HG02642 (cell line): ENCODE measurements around the gene CATSPER3.

Experiments
- ATAC-seq: cut with Tn5 transposase; IDR thresholded peaks from one replicate; pipeline ENCODE4 v1.9.1; 2021; ENCODE audit warnings: mild to moderate bottlenecking; ENCODE audit not compliant: unreplicated experiment, poor library complexity

Gene CATSPER3

GRCh38 chr5:135038813-135039270 lies 71.1 kb downstream of the CATSPER3 start:
- ATAC-seq: no peak

DNA sequence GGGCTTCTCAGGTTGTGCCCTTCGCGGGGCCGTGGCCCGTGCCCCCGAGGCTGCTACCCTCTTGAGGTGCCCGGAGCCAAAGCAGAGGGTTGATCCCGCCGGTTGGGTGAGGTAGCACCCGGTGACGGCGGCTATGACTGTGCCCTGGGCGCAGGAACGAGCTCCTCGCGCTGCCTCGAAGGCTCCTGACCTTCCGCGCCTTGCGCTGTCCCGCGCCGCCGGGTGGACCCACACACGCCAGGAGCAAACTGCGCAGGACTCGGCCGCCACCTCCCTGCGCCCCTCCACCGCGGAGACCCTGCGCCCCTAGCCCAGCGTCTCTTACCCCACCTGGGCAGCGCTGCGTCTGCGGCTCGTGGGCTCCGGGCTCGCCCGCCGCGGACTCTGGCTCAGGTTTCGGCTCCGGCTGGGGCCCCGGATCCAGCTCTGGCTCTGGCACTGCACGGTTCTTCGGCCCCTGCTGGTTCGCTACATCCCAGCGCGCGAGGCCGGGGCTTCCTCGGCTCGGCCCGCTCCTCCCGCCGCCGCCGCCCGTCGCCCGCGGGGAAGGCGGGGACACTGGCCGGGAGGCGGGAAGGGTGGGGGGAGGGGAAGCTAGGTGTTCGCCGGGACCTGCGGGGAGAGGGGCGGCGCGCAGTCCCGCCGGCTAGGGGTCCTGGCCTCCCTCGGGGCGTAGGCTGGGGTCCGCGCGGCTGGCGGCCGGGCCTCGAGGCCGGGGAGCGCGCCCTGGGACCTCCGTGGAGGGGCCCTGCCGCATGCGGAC lies 71.7 kb downstream of the CATSPER3 start:
- ATAC-seq: no peak

DNA sequence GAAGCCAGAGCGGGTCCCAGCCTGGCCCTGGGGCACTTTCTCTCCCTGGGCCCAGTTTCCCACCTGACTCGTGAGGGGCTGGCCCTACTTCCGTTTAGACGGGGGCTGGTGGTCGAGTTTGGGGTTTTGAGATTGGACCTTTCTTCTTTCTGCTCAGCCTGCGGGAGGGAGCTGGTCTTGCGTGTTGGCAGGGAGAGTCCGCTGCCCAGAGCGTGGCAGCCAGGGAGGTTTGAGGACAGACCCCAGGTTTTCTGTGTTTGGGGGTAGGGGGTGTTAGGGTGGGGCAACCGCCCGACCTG lies 72.3 kb downstream of the CATSPER3 start:
- ATAC-seq: no peak

GRCh38 chr5:135040333-135041144 lies 72.8 kb downstream of the CATSPER3 start:
- ATAC-seq: no peak

- no peak for ATAC-seq
Observed at GRCh38 chr5:135041145-135041587, 73.5 kb downstream of the CATSPER3 start.

DNA sequence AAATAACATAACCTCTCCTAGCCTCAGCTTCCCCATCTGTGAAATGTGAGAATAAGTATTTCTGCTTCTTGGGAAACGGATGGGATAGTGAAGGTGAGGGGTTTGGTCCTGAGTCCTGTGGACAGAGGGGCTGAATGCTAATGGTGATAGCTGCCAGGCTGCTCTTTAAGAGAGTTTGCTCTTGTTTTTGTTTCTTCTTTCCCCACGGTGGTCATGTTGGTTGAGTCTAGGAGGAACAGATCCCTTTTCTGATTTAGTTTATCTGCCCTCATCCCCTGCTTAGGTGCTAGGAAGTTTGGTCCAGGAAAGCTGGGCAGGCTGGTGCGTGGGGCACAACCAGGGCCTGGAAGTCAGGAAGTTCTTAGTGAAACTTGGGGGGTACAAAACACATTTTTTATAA lies 74.0 kb downstream of the CATSPER3 start:
- ATAC-seq: no peak

DNA sequence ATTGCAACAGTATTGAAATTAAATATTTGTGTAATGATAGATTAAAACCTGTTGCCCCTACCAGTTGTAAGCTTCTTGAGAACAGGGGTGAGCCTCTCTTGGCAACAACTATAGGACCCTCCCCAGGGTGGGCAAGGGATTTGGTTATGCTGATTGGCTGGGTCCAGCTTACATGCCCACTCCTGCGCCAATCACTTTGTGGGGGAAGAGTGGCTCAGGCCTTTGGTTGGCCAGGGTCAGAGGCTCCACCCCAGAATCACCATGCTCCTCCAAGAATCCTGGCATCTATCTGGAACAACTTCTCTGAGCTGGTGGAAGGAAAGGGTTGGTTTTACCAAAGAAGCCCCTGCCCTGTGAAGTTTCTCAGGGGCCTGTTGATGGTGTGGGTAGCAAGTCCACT lies 74.9 kb downstream of the CATSPER3 start:
- ATAC-seq: no peak

DNA sequence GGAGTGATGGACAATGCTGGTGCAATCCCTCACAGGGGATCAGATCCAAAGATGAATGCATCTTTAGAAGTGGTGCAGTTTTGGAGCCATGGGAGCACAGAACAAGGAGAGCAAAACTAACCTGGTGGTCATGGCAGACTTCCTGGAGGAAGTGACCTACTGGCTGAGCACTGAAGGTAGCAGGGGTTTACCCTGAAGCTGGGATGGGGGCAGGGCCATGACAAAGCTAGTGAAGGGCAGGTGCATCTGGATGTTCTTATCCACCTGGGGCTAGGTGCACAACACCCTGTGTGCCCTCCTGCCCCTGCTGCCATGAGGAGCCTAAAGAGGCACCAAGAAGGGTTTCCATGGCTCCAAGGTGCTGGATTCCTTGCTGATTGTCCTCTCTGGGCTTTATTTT lies 77.8 kb downstream of the CATSPER3 start:
- no peak for ATAC-seq

DNA sequence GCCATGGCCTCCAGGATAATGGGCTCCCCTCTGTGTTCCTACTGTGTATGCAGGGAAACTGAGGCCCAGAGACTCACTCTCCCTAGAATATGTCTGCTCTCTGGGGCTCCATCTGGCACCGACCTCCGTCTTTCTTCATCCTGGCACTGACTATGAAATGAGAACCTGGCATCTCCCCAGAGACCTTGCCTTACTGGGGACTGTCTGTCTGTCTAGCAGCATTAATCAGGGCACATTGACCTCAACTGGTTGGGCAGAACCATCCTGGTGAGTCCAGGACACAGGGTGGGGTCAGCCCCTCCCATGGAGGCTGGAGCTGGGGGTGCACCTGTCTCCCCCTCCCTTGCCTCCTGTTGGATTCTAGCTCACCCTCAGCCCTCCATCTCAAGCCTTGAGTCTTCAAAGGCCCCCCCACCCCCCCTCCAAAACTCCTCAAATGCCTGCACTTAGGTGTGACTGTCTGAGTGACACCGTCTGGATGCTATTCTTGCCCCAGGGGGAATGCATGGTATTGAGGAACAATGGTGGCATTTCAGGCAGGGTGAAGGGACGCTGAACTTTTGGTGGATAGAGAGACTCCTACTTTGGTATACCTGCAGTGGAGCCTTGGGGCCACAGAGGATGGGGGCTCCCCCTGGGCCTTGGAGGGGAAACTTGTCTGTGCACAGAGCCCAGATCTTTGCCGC lies 79.1 kb downstream of the CATSPER3 start:
- ATAC-seq: no peak

GRCh38 chr5:135047347-135047695 lies 79.6 kb downstream of the CATSPER3 start:
- ATAC-seq: no peak

GRCh38 chr5:135048286-135048685 lies 80.6 kb downstream of the CATSPER3 start:
- ATAC-seq: no peak

DNA sequence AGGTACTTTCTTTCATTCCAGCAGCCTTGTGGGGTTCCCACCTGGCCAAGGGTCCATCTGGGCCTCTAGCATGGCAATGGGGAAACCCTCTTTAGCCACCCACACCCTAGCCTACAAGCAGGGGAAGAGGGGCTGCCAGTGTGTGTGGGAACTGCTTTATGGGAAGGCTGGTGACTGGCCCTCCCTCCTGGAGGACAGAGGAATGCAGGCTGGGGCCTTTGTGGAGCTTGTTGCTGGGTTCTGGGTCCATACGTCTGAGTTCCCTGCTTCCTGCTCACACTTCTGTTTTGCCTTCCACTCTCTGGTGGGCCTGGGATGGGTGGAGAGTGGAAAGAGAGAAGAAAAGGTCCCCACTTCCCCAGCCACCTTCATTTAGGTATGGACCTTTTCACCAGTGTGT lies 81.2 kb downstream of the CATSPER3 start:
- no peak for ATAC-seq

DNA sequence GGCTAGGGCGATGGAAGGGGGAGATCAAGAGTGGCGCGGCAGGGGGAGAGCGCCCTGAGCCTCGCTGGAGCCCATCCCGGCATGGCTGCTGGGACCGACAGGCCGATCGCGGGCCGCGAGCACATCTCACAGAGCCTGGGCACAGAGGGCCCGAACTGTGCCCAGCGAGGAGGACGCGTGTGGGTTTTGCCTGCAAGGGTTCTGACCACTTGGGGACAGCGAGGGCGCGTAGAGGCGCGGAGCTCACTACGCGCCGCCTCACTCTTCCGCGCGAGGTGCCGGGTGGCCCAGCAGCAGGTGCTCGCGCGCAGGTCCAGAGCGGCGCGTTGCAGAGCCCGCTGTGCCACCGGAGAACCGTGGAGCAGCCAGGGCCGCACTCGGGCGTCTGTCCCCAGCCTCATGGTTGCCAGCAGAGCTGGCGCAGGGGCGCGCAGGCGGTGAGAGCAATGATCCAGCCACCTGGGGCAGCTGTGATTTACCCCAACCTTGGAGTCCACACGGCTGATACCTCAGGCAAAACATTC lies 82.6 kb downstream of the CATSPER3 start:
- ATAC-seq: no peak

- ATAC-seq: no peak
Observed at GRCh38 chr5:135051399-135051798, 83.7 kb downstream of the CATSPER3 start.

GRCh38 chr5:135051872-135052271 lies 84.2 kb downstream of the CATSPER3 start:
- ATAC-seq: no peak

GRCh38 chr5:135052511-135053145 lies 84.9 kb downstream of the CATSPER3 start:
- no peak for ATAC-seq

DNA sequence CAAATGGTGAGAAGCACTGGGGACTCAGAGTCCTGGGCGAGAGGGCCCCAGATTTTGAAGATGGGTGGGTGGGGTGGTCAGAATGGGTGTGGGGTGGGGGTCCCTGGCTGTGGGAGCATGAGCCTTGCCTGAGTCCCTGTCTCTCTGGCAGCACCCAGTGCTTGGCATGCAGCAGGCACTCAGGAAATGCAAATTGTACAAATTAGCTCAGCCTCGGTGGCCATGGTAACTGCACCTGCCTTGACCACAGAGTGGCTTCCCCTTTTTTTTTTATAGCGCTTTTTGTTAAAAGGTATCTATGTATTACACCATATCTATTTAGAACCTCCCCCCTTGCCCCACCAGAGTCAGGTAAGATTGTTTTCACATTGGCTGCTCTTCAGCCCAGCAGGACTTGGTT lies 85.6 kb downstream of the CATSPER3 start:
- ATAC-seq: peak; percentile 88

DNA sequence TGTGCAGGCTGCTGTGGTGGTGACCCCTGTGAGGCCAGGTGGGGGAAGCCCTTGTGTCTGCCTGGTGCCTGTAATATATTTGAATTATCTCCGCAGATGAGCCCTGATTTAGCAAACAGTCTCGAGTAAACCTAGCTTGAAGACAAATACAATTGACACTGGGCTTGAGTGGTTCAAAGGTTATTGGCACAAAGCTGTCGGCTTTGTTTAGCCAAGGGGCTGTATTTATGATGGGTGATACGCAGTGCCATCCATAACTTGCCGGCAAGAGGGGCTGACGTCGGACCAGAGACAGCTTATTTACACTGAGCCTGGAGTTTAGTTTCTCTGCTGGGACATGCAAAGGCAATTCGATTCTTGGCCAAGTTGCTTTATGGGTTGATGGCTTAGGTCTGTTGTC lies 86.3 kb downstream of the CATSPER3 start:
- ATAC-seq: no peak

DNA sequence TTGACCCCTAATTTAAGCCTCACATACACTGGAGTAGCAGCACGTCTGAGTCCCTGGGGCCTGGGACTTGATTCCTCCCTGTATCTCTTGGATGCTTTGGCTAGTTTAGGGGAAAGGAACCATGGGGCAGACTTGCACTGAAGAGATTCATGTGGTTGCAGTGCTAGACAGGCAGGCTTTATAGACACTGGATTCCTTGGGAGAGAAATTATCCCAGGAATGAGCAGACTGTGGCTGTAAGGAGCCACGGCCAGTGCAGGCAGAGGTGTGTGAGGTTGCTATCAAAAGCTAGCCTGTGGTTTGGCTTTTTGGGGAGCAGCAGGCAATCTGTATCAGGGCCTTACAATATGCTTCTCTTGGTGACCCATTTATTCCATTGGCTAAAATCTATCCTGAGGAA lies 86.8 kb downstream of the CATSPER3 start:
- ATAC-seq: no peak

- ATAC-seq: no peak
Observed at GRCh38 chr5:135055396-135055795, 87.7 kb downstream of the CATSPER3 start.
